Activated CD8-positive, alpha-beta memory T cell treated with anti-CD3 and anti-CD28 coated beads for 36 hours (primary cell): ENCODE data around the gene COG4. TPM values are rescaled to one million over a fixed set of nuclear protein-coding genes. Genes with fewer than 3 reads are reported as not detected.

Experiments
- CTCF ChIA-PET: fragments of 350-600 bp; sonication (Branson Sonifier 250); formaldehyde crosslinking; loops from one replicate; lab custom pipeline; 2021; ENCODE audit warnings: antibody characterized with exemption; lab: Charles Lee
- POLR2A ChIA-PET: fragments of 350-600 bp; sonication (Branson Sonifier 250); formaldehyde crosslinking; loops from one replicate; lab custom pipeline; 2021; ENCODE audit warnings: antibody characterized with exemption; lab: Charles Lee
- total RNA-seq, 2 experiments: library from RNA; stranded (reverse); gene quantifications; one replicate each; pipeline ENCODE4 v1.2.3, GENCODE V29; 2021

Gene COG4
- total RNA-seq: 10 to 100 TPM; 39.4 to 44.2 TPM

DNA sequence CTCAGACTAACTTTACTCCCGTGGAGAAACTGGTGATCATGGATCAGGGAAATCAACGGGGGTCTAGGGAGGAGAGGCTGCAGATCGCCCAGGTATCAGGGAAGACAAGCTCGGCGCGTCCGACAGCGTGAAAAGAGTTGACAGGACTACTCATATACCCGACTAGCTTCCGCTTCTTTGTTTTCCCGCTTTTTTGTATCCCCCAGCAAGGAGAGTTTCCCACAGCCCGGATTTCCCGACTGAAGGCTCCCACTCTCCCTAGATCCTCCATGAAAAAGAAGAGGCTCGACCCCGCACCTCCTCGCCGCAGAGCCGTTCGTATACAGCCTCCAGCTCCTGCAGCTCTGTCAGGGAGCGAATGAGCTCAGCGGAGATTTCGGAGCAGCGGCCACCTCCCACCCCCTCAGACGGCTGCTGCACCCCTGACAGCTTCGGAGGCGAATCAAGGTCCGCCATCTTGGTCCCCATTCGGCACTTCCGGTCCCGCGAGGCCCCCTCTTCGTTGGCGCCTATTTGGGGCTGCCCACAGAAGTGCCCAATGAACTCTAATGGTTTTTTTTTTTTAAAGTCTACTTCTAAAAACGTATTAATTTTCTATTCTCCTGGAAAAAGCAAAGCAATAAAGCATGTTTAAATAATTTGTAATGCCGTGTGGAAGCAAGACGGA lies at the start of gene COG4:
Gene COG4, minus strand, starts transcription at position 479 of the 667 bp plus-strand sequence. Its CDS starts 11 bp downstream, at position 468.
- CTCF ChIA-PET: interaction anchor here (0.7 to 0.9 kb wide), 2 partner anchors 9 to 26 kb away, joined by 3 to 4 read pairs; no protein-coding TSS in a partner anchor

DNA sequence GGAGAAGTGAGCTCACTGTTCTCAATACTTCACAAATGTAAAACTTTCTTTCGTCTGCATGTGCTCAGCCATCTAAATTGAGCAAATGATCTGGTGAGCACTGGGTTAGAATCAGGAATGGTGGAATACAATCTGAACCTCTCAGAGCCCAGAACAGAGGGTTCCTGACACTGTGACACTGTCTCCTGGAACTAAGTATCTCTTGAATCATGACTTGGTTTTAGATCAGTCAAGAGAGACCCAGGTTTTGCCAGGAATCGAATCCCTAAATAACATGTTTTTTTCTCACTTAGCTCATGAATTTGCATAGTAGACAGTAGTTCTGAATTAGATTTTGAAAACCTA lies 49.5 kb upstream of the COG4 start:
- CTCF ChIA-PET: no interaction called here
- POLR2A ChIA-PET: no interaction called here

More for the DNA sequence above, at the start of gene COG4:
- POLR2A ChIA-PET: interaction anchor here (0.6 to 1.3 kb wide), 8 partner anchors 27 to 235 kb away, joined by 3 to 9 read pairs (median 3); partner anchors contain the start of gene AARS1

DNA sequence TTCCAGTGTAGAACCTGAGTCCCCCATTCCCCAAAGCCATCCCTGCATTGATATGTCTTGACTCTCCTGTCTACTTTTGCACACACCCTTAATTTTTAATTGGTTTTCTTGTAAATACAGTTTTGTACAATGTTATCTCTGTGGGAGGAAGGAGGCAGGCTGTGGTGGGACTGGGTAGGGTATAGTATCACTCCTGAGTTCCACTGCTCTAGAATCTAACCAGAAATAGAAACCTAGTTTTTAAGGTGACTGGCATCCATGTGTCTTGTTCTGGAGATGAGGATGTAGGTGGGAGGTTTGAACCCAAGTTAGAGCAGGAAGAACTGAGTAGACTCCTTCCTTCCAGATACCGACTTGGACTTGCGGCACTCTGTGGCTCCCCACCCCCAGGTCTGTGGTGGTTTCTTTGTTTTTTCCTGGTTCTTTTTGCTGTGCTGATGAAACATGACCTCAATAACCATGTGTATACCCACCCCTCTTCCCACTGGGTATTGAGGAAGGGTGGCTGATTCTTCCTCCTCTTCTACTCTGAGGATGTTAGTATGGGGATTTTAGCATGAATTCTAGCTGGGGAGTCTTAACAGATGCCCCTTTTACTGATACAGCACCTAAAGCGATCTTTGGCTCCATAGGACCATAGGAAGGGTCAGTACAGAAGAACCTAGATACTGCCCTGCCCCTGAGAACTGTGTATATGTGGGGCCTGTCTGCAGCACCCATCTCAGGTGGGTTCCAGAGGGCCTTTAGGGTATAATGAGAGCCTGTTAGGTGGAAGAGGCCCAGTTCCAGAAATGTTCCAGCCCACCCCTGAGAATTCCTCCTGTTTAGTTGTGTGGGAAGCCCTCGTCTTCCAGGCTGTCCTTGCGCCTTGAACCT lies 48.9 kb upstream of the COG4 start:
- POLR2A ChIA-PET: no interaction called here
- CTCF ChIA-PET: no interaction called here

DNA sequence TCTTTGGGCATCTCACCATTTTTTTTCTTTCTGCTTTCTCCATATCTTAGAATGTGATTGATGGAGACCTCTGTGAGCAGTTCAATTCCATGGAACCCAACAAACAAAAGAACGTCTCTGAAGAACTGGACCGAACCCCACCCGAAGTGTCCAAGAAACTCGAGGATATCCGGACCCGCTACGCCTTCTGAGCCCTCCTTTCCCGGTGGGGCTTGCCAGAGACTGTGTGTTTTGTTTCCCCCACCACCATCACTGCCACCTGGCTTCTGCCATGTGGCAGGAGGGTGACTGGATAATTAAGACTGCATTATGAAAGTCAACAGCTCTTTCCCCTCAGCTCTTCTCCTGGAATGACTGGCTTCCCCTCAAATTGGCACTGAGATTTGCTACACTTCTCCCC lies 48.3 kb upstream of the COG4 start:
- POLR2A ChIA-PET: interaction anchor here (0.6 kb wide), 1 partner anchor 25 kb away, joined by 4 read pairs; no protein-coding TSS in a partner anchor
- CTCF ChIA-PET: no interaction called here

DNA sequence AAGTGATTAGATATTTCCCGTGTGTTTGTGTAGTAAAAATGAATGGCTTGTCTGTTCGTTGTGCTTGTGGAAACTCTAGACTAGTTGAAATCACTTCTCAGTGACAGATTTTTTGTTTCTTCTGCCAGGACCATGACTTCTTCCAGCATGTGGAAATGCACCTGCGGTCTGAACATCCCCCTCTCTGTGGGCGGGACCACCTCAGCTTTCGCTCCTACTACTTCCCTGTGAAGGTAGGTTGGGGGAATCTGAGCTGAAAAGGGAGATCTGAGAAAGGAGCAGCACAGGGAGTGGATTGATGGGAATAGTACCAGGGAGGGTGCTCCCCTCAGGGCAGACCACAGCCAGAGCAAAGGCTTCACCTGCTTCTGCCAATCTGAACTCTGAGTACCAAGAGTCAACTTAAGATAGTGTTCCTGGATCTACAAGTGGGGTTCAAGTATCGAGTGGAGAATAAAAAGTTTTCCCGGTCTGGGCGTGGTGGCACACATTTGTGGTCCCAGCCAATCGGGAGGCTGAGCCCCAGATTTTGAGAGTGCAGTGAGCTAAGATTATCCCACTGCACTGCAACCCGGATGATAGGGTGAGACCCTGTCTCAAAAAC lies 47.7 kb upstream of the COG4 start:
- ChIA-PET POLR2A (interaction anchor here (0.6 kb wide), 1 partner anchor 26 kb away, joined by 4 read pairs; no protein-coding TSS in a partner anchor), CTCF (no interaction called here)

DNA sequence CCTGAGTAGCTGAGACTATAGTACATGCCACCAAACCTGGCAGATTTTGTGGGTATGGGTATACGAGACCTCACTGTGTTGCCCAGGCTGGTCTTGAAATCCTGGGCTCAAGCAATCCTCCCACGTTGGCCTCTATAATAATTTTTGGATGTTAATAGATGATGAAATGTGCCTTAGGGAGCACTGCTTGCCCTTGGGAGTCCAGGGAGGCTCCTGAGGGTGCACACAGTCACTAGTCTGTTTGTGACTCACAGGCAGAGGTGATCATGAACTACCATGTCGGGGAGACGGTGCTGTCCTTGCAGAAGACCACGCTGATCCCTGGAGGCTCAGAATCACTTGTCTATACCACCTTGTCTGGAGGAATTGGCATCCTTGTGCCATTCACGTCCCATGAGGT lies 46.4 kb upstream of the COG4 start:
- ChIA-PET POLR2A (no interaction called here), CTCF (no interaction called here)

DNA sequence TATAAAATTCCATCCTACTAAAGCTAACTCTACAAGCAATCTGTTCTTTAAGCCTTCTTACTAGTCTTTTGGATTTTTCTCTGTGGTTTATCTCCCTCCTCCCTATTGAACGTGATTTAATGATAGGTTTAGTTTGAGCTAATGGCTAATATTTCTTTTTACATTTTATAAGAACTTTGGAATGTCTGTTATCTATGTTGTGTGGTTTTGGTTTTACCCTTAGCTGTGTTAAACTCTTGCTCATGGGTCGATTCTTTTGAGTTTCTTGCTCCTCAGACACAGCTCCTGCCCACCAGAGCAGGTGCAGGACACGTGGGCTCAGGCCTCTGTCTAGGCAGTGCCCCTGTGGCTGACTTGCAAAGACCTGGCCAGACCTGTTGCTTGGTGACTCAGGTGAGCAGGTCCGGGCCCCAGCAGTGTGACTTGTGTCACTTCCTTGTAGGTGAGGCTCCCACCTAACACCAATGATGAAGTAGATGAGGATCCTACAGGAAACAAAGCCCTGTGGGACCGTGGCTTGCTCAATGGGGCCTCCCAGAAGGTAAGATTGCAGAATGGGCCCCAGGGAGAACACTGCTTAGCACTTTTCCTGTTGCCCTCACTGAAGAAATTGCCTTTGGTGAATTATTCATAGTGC lies 45.4 kb upstream of the COG4 start:
- CTCF ChIA-PET: interaction anchor here (1.1 kb wide), 1 partner anchor 14 kb away, joined by 5 read pairs; no protein-coding TSS in a partner anchor
- POLR2A ChIA-PET: interaction anchor here (0.6 to 1.3 kb wide), 2 partner anchors 200 to 316 kb away, joined by 3 to 12 read pairs; no protein-coding TSS in a partner anchor

DNA sequence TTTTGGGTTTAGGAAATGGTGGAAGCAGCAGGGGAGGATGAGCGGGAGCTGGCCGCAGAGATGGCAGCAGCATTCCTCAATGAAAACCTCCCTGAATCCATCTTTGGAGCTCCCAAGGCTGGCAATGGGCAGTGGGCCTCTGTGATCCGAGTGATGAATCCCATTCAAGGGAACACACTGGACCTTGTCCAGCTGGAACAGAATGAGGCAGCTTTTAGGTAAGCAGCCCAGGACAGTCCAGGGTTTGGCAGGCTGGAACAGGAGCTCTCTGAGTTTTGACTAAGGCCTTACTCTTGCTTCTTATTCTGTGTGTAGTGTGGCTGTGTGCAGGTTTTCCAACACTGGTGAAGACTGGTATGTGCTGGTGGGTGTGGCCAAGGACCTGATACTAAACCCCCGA lies 41.7 kb upstream of the COG4 start:
- POLR2A ChIA-PET: no interaction called here
- CTCF ChIA-PET: interaction anchor here (0.6 kb wide), 1 partner anchor 10 kb away, joined by 4 read pairs; no protein-coding TSS in a partner anchor

DNA sequence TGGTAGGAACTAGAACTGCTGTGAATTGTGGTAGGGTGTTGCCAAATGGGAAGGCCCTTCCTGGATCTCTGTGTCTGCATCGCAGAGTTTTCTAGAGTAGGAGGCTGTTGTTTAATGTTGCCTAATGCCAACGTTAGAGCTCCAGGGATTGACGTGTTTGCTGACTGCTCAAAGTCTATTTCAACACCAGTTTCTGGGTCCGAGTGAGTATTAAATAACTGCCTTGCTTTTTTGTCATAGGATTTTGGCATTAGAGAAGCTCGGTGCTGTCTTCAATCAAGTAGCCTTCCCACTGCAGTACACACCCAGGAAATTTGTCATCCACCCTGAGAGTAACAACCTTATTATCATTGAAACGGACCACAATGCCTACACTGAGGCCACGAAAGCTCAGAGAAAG lies 40.3 kb upstream of the COG4 start:
- ChIA-PET CTCF (interaction anchor here (1.1 kb wide), 1 partner anchor 264 kb away, joined by 3 read pairs; no protein-coding TSS in a partner anchor), POLR2A (no interaction called here)

DNA sequence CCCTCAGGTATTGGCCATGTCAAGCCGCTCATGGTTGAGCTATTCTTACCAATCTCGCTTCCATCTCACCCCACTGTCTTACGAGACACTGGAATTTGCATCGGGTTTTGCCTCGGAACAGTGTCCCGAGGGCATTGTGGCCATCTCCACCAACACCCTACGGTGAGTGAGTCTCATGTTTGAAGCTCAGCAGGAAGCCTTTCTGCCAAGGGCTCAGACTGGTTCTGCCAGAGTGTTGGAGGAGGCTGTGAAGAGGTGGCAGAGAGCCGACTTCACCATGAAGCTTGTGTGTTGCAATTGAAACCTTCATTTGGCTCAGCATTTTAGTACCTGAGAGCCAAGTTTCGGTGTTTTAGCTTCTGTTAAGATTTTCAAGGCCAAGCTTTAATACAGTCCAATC lies 38.3 kb upstream of the COG4 start:
- ChIA-PET CTCF (no interaction called here), POLR2A (interaction anchor here (0.5 to 0.9 kb wide), 3 partner anchors 38 to 288 kb away, joined by 3 to 5 read pairs (median 3); partner anchors contain the start of gene COG4)

DNA sequence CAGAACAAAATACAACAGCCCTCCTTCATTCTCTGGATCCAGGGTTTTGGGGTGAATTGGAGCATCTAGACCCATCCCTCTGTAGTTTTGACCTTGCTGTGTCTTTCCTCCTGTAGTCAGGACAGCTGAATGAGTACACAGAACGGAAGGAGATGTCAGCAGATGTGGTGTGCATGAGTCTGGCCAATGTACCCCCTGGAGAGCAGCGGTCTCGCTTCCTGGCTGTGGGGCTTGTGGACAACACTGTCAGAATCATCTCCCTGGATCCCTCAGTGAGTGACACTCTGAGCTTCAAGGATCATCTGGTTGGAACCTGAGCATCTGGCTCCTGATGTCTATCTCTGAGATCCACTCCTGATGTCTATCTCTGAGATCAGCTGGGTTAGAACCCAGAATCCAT lies 32.7 kb upstream of the COG4 start:
- CTCF ChIA-PET: no interaction called here
- POLR2A ChIA-PET: interaction anchor here (0.5 kb wide), 1 partner anchor 20 kb away, joined by 5 read pairs; no protein-coding TSS in a partner anchor

DNA sequence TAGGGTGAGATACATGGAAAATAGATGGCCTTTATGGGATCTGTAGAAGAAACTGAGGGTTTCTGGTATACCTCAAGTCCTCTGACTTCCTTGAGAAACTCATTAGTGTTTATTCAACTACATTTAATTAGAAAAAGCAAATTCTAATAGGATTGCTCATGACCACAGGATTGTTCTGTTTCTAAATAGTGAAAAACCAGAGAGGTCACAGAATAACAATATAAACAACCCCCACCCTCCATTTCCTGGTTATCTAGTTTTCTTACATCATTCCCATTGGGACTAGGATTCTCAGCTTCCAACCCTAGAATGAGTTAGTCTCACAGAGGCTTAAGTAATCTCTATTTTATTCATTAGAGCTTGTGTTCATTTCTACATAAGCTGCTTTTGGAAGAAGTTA lies 30.3 kb upstream of the COG4 start:
- ChIA-PET CTCF (interaction anchor here (2.7 kb wide), 1 partner anchor 15 kb away, joined by 5 read pairs; no protein-coding TSS in a partner anchor), POLR2A (interaction anchor here (1.0 kb wide), 1 partner anchor 22 kb away, joined by 3 read pairs; no protein-coding TSS in a partner anchor)

DNA sequence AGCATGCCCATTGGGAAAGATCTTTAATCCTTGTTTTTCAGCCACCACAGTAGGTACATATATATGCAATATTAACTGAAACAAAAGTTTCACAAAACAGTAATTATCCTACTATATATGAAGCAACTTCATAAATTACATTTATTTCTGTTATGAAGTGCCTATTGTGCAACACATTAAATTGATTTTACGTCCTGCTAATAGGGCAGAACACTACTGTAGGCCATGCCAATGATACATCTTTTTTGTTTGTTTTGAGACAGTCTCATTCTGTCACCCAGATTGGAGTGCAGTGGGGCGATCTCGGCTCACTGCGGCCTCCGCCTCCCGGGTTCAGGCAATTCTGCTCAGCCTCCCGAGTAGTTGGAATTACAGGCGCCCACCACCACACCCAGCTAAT lies 29.3 kb upstream of the COG4 start:
- ChIA-PET CTCF (no interaction called here), POLR2A (interaction anchor here (1.0 kb wide), 1 partner anchor 21 kb away, joined by 3 read pairs; no protein-coding TSS in a partner anchor)

DNA sequence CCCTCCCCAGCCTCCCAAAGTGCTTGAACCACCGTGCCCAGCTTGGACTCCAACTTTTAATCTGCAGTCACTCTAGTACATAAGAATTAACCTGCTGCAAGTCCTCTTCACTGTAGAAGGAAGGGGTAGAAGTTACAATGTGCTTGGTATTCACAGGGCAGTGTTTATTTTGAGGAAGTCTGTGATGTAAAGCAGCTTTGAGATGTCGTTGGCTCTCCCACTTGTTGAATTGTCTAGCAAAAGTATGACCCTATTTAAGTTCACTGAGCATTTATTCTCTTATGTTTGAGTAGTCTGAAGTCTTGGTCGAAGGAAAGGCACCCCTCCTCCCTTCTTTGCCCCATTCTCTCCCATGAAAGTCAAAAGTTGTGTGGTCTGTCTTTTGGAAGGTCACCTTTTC lies 28.4 kb upstream of the COG4 start:
- ChIA-PET CTCF (no interaction called here), POLR2A (no interaction called here)

DNA sequence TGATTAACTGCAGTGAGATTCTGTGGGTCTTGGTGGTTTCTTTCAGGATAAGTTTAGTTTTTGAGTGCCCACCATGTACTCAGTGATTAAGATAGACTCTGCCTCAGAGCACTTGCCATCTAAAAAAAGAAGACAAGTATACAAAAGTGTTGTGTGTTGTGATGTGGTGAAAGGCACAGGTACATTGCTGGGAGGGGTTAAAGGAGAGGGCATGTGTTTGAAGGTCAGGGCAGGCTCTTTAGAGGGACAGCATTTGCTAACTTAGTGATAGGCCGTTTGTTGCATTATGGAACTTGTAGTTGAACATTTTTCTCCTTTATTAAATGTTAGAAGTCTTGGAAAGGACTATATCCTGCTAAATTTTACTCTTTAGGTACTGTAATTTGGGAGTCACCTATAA lies 26.7 kb upstream of the COG4 start:
- ChIA-PET CTCF (no interaction called here), POLR2A (no interaction called here)

DNA sequence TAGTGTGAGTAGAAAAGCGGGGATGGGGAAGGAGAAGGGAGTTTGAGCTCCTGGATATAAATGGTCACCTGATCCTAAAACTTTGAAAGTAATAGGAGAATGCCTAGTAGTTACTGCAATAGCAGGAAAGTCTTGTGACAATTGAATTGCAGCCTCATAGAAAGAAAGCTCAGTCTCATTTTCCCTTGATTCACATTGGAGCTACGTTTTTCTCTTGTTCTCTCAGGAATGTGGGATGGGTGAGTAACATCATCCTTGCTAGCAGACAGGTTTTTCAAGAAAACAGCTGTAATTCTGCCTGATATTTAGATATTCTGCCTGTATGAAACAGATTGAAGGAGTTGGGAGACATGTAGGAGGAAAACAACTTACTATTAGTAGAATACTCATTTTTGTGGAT lies 25.6 kb upstream of the COG4 start:
- POLR2A ChIA-PET: no interaction called here
- CTCF ChIA-PET: no interaction called here

DNA sequence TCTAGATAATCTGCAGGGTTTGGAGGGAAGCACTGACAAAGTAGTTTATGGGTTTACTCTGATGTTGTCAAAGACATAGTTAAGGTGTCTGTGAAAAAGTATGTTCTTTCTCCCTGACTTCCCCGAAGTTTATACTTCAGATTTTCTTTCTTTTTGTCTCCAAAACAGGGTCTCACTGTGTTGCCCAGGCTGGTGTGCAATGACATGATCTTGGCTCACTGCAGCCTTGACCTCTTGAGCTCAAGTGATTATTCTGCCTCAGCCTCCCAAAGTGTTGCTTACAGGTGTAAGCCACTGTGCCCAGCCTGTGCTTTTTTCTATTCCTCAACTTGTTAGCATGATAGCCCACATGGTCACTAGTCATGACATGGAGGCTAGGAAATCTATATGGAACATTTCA lies 21.2 kb upstream of the COG4 start:
- POLR2A ChIA-PET: no interaction called here
- CTCF ChIA-PET: interaction anchor here (1.3 kb wide), 1 partner anchor 16 kb away, joined by 3 read pairs; no protein-coding TSS in a partner anchor

DNA sequence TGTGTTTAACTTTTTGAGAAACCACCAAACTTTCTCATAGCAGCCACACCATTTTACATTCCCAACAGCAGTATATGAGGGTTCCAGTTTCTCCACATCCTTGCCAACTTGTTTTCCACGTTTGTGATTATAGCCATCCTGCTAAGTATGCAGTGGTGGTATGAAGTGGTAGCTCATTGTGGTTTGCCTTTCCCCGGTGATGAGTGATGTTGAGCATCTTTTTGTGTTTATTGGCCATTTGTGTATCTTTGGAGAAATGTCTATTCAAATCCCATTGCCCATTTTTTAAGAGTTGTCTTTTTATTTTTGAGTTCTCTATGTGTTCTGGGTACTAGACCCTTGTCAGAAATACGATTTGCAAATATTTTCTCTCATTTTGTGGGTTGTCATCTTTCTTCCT lies 17.6 kb upstream of the COG4 start:
- ChIA-PET POLR2A (interaction anchor here (0.6 kb wide), 1 partner anchor 139 kb away, joined by 5 read pairs; no protein-coding TSS in a partner anchor), CTCF (interaction anchor here (0.6 to 1.6 kb wide), 2 partner anchors 8 to 22 kb away, joined by 3 to 4 read pairs; no protein-coding TSS in a partner anchor)

DNA sequence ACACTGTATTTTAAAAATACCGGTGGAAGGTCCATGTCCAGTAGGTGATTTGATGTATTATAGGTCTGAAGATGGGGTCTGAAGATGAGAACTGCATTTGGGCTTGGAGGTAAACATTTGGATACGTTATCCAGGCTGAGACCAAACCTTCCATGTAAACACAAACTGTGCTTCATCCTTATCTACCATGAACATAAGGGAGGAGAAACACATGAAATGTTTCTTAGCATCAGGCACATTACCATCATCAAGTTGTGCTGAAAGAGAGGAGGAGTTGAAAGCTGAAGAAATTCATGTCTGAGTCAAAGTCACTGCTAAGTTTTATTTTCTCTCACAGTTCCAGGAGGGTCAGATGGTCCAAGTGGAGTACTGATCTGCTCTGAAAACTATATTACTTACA lies 11.6 kb upstream of the COG4 start:
- POLR2A ChIA-PET: interaction anchor here (0.6 kb wide), 1 partner anchor 239 kb away, joined by 5 read pairs; no protein-coding TSS in a partner anchor
- CTCF ChIA-PET: no interaction called here
